ENCODE results near the gene VPS45.

VPS45 gene

GRCh38 chr1:150072959-150073358 lies 5.4 kb downstream of the VPS45 start:
- no peak for DNase-seq

- no peak for DNase-seq
Measured at GRCh38 chr1:150073516-150073915, 5.9 kb downstream of the VPS45 start.

- DNase-seq = no peak
Measured at GRCh38 chr1:150076066-150076465, 8.5 kb downstream of the VPS45 start.

GRCh38 chr1:150076985-150077384 lies 9.4 kb downstream of the VPS45 start:
- DNase-seq = no peak

- DNase-seq = no peak
Measured at GRCh38 chr1:150080784-150081183, 13.2 kb downstream of the VPS45 start.

- no peak for DNase-seq
Measured at GRCh38 chr1:150082494-150082893, 14.9 kb downstream of the VPS45 start.

- no peak for DNase-seq
Measured at GRCh38 chr1:150083907-150084306, 16.3 kb downstream of the VPS45 start.

- DNase-seq = no peak
Measured at GRCh38 chr1:150085406-150085805, 17.8 kb downstream of the VPS45 start.

GRCh38 chr1:150087415-150087814 lies 19.8 kb downstream of the VPS45 start:
- DNase-seq = no peak

GRCh38 chr1:150089846-150090520 lies 22.4 kb downstream of the VPS45 start:
- DNase-seq = no peak

- no peak for DNase-seq
Measured at GRCh38 chr1:150092180-150092791, 24.7 kb downstream of the VPS45 start.

GRCh38 chr1:150093805-150094204 lies 26.2 kb downstream of the VPS45 start:
- DNase-seq = no peak

- no peak for DNase-seq
Measured at GRCh38 chr1:150094734-150095265, 27.2 kb downstream of the VPS45 start.

- DNase-seq = no peak
Measured at GRCh38 chr1:150102986-150103385, 35.4 kb downstream of the VPS45 start.

GRCh38 chr1:150106341-150106740 lies 38.8 kb downstream of the VPS45 start:
- no peak for DNase-seq

- DNase-seq = no peak
Measured at GRCh38 chr1:150109586-150109985, 42.0 kb downstream of the VPS45 start.

GRCh38 chr1:150110116-150110515 lies 42.5 kb downstream of the VPS45 start:
- DNase-seq = no peak

GRCh38 chr1:150111670-150112069 lies 44.1 kb downstream of the VPS45 start:
- DNase-seq = no peak

GRCh38 chr1:150115121-150115520 lies 47.5 kb downstream of the VPS45 start:
- no peak for DNase-seq

- DNase-seq = no peak
Measured at GRCh38 chr1:150118716-150119115, 51.1 kb downstream of the VPS45 start.

GRCh38 chr1:150121236-150121862 lies 53.8 kb downstream of the VPS45 start:
- DNase-seq = no peak

- no peak for DNase-seq
Measured at GRCh38 chr1:150126811-150127210, 59.2 kb downstream of the VPS45 start.

GRCh38 chr1:150127464-150127863 lies 59.9 kb downstream of the VPS45 start:
- DNase-seq = no peak

Measured in amygdala (tissue), 56 donors.